Gastroesophageal sphincter (tissue), 4 donors: ENCODE data around the gene FARSA. TPM values are rescaled to one million over a fixed set of nuclear protein-coding genes. Genes with fewer than 3 reads are reported as not detected.

Experiments
- ATAC-seq: fragments of 150-250 bp; one replicate; pipeline ENCODE4 v1.9.1; 2016; ENCODE audit warnings: mild to moderate bottlenecking, moderate library complexity
- H3K27ac ChIP-seq, 4 donors: fragments of 200-600 bp; sonication (generic) in 3 of 4; 1 replicate in 3 of 4; 2 replicates in 1 of 4; pipeline ENCODE4 v1.5.1; 2016 to 2019
- H3K27me3 ChIP-seq: fragments of 200-600 bp; sonication (generic); one replicate; pipeline ENCODE4 v1.5.1; 2019
- H3K36me3 ChIP-seq, 2 donors: fragments of 200-600 bp; sonication (generic); one replicate each; pipeline ENCODE4 v1.5.1; 2019; ENCODE audit warnings: control low read depth in 1 of 2
- H3K4me1 ChIP-seq, 3 donors: fragments of 200-600 bp; sonication (generic); 1 replicate in 2 of 3; 2 replicates in 1 of 3; pipeline ENCODE4 v1.5.1; 2016 to 2019; ENCODE audit warnings: control low read depth in 2 of 3
- H3K4me3 ChIP-seq, 2 donors: fragments of 200-600 bp; sonication (generic); one replicate each; pipeline ENCODE4 v1.5.1; 2019; ENCODE audit warnings: mild to moderate bottlenecking in 1 of 2, moderate library complexity in 1 of 2
- H3K9me3 ChIP-seq, 3 donors: fragments of 200-600 bp; sonication (generic); one replicate each; pipeline ENCODE4 v1.5.1; 2017 to 2019; ENCODE audit warnings: control low read depth in 2 of 3
- CTCF ChIP-seq, 4 experiments: fragments of 200-600 bp in 2 of 4; fragments of 450-650 bp in 2 of 4; sonication (generic) in 1 of 4; IDR thresholded peaks; one replicate each; pipeline ENCODE4 v1.5.1; 2017 to 2019; ENCODE audit warnings: antibody characterized with exemption in 4 of 4, mild to moderate bottlenecking in 2 of 4, moderate library complexity in 2 of 4
- EP300 ChIP-seq: sonication (generic); formaldehyde crosslinking; IDR thresholded peaks from one replicate; pipeline ENCODE4 v1.6.1; 2017; ENCODE audit warnings: antibody characterized with exemption, mild to moderate bottlenecking
- POLR2A ChIP-seq, 2 donors: fragments of 450-650 bp; IDR thresholded peaks; one replicate each; pipeline ENCODE4 v1.6.1; 2017; ENCODE audit warnings: antibody characterized with exemption in 2 of 2, mild to moderate bottlenecking in 2 of 2, moderate library complexity in 1 of 2
- POLR2AphosphoS5 ChIP-seq: sonication (generic); formaldehyde crosslinking; IDR thresholded peaks from one replicate; pipeline ENCODE4 v1.6.1; 2017; ENCODE audit warnings: antibody characterized with exemption
- WGBS, 2 donors: methylation state at CpG; one replicate each; pipeline ENCODE4 v1.1.5; 2018; ENCODE audit warnings: low coverage in 1 of 2; 5-methylcytosine and 5-hydroxymethylcytosine counted together
- total RNA-seq, 4 donors: library from RNA; depleted of rRNA; stranded (reverse); fragments of >200 nt; gene quantifications; one replicate each; pipeline ENCODE4 v1.1.0, GENCODE V29; 2016

The FARSA gene
- total RNA-seq, 4 donors from 2014 or later, result 32.2 to 36.1 (median 33.2) TPM

- no peak for ATAC-seq
These were observed 50.9 kb downstream of the FARSA start for GRCh38 chr19:12882589-12882988.

GRCh38 chr19:12881172-12881808 is 52.2 kb downstream of the FARSA start, which contains the start of gene DNASE2:
DNASE2 (minus strand) TSS chr19:12881449; CDS start chr19:12881375, 74 bp downstream.
- 0% methylated on average over 18 of the region's 38 CpGs; no CpG with 5 or more reads in 1 of the 2 donors for WGBS, 2 donors
- Histone ChIP-seq H3K4me3 (peak within 1 kb of the TSS; percentile 60 to 77), H3K27me3 (peaks cover 31% of the 10 kb centered on the region), H3K36me3 (peaks cover 0 to 35% of the 10 kb centered on the region in 2 donors), H3K27ac (peak within 1 kb of the TSS; percentile 77 to 91 (median 88)), H3K4me1 (peaks cover 0 to 40% (median 18%) of the 10 kb centered on the region in 3 donors), H3K9me3 (peaks cover 0 to 12% (median 0%) of the 10 kb centered on the region in 3 donors)
- peak; percentile 85 for TF ChIP-seq POLR2AphosphoS5
- TF ChIP-seq CTCF (IDR thresholded peaks at IDR 0.05), result no peak
- peak; percentile 63 for TF ChIP-seq POLR2A (IDR thresholded peaks at IDR 0.05)
- TF ChIP-seq EP300, result no peak
- peak; percentile 97 for ATAC-seq

More at GRCh38 chr19:12882589-12882988, 50.9 kb downstream of the FARSA start:
- H3K27ac ChIP-seq, result no peak overlapping the region
- 78 to 93% methylated on average over 2 to 3 of the region's 3 CpGs for WGBS, 2 donors
- peaks cover 38% of the 10 kb centered on the region for H3K27me3 ChIP-seq
- no peak overlapping the region for H3K4me3 ChIP-seq
- H3K4me1 ChIP-seq, result peaks cover 0 to 40% (median 18%) of the 10 kb centered on the region in 3 donors
- peaks cover 0 to 12% (median 0%) of the 10 kb centered on the region in 3 donors for H3K9me3 ChIP-seq
- H3K36me3 ChIP-seq, result peaks cover 0 to 22% of the 10 kb centered on the region in 2 donors
- no peak for TF ChIP-seq CTCF (IDR thresholded peaks at IDR 0.05)

DNA sequence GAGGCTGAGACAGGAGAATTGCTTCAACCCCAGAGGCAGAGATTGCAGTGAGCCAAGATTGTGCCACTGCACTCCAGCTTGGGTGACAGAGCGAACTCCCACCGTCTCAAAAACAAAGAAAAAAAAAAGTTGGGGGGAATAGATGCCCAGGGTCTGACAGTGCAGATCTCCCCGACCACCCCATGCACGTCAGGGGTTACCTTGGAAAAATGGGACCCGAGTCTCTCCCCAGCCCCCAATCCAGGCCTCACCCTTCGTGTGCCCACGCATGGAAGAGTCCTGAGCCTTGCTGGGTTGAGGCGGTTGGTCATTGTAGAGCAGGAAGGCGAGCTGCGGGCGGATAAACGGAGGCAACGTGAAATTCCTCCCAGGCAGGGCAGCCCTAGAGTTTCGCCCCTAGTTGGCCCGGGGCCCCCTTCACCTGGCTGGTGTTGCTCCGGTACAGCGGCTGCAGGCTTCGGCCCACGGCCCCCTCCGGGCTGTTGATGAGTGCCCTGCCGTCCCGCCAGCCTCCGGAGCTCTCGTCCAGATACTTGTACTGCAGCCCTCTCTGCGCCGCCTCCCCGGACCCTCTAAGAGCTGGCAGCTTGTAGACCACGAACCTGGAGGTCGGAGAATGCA is 52.9 kb downstream of the FARSA start:
- WGBS, 2 donors, result 11 to 33% methylated on average over 4 to 8 of the region's 29 CpGs

DNA sequence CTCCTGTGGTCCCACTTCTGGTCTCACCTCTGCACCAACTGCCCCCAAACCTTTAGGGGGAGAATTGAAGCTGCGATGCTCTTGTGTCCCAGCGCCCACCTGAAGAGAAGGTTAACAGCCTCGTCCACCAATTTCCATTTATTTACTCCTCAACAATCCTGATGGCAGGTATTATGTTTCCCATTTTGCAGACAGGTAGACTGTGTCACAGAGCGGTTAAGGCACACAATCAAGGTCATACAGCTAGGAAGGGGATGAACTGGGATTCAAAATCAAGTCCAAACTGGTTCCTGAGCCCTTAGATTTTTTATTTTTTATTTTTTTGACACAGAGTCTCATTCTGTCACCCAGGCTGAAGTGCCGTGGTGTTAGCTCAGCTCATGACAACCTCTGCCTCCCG is 58.4 kb downstream of the FARSA start:
- no peaks in the 10 kb centered on the region for H3K27me3 ChIP-seq
- H3K36me3 ChIP-seq, result peaks cover 0 to 68% of the 10 kb centered on the region in 2 donors
- TF ChIP-seq POLR2AphosphoS5, result no peak
- no peak for TF ChIP-seq EP300
- no peak for TF ChIP-seq CTCF (IDR thresholded peaks at IDR 0.05)
- no peak for TF ChIP-seq POLR2A (IDR thresholded peaks at IDR 0.05)
- 89 to 95% methylated on average over 3 to 6 of the region's 6 CpGs for WGBS, 2 donors
- H3K27ac ChIP-seq, result no peak overlapping the region
- no peak overlapping the region for H3K4me3 ChIP-seq
- peaks cover 0 to 9% (median 0%) of the 10 kb centered on the region in 3 donors for H3K4me1 ChIP-seq
- no peaks in the 10 kb centered on the region for H3K9me3 ChIP-seq
- no peak for ATAC-seq

More for the DNA sequence above, 52.9 kb downstream of the FARSA start:
- H3K9me3 ChIP-seq, result peaks cover 0 to 12% (median 0%) of the 10 kb centered on the region in 3 donors
- peak; percentile 44 for ATAC-seq
- peaks cover 0 to 41% of the 10 kb centered on the region in 2 donors for H3K36me3 ChIP-seq
- TF ChIP-seq POLR2AphosphoS5 (no peak), POLR2A (IDR thresholded peaks at IDR 0.05) (no peak), EP300 (no peak), CTCF (IDR thresholded peaks at IDR 0.05) (no peak)
- H3K27ac ChIP-seq, result peak overlapping the region; percentile 77 to 91 (median 88)
- peaks cover 0 to 35% (median 13%) of the 10 kb centered on the region in 3 donors for H3K4me1 ChIP-seq
- peak overlapping the region; percentile 60 to 77 for H3K4me3 ChIP-seq
- H3K27me3 ChIP-seq, result peaks cover 24% of the 10 kb centered on the region
